NCI-H2196 (cell line): ENCODE data around the gene PSAT1.
A peak's percentile ranks its signal among the peaks of the same experiment; 100 is the strongest.

Source experiments
- DNase-seq: peaks from one replicate; lab custom pipeline; 2025; ENCODE audit not compliant: unreplicated experiment; lab: John Stamatoyannopoulos, UW

PSAT1 gene

DNA sequence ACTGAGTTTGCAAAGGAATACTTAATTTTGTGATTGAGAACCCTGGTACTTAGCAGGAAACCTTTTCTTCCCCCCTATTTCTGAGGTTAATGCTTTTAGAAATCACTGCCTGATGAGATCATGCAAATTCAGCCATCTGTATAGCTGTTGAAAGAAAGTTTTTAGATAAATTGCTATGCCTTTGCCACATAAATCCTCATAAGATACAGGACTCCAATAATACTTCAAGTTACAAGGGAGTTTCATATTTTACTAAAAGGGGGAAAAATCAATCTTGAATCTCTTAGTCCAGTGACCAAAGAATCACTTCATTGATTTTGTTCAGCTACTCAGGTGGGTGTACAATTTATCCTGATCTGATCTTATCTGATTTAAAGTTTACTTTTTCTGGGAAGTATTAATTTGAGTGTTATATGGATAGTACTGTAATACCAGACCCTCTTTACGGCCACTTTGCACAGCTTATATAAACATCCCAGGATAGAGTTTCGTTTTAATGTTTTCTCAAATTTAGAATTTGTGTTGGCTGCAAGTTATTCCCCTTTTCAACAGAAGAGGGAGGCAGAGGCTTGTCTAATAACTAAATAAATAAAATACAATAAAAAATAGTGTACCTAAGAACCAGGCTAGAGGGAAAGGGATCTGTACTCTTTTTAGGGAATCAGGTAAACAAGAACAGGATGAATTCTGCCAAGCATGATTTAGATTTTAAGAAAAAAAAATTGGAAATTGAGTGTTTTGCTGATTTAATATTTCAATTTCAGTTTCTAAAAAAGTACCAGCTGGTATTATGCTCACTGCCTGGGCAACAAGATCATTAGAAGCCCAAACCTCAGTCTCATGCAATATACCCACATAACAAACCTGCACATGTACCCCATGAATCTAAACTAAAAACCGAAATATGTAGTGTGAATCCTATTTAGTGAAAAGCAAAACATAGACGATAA lies 69.1 kb downstream of the PSAT1 start:
- peak; percentile 52 for DNase-seq

GRCh38 chr9:78366827-78367226 lies 69.9 kb downstream of the PSAT1 start:
- DNase-seq = no peak

- DNase-seq = no peak
These were observed 71.3 kb downstream of the PSAT1 start for GRCh38 chr9:78368236-78368635.

- DNase-seq = peak; percentile 64
These were observed 72.8 kb downstream of the PSAT1 start for GRCh38 chr9:78369639-78370219.

- no peak for DNase-seq
These were observed 74.1 kb downstream of the PSAT1 start for GRCh38 chr9:78370991-78371390.

- no peak for DNase-seq
These were observed 75.1 kb downstream of the PSAT1 start for GRCh38 chr9:78371981-78372380.
